GM23248 (cell line): Measurements from ENCODE around the gene ARID4A. TPM values are rescaled to one million over a fixed set of nuclear protein-coding genes. Genes with fewer than 3 reads are reported as not detected.
"Not testable (repeated sequence)": the region's sequence is repeated elsewhere in the genome, so short reads cannot be mapped to it uniquely, and the experiment has no call there.

Experiments
- DNase-seq: peaks from one replicate; pipeline ENCODE4 v3.0.0-alpha.2; 2015
- H2AFZ ChIP-seq: fragments of 200-600 bp; sonication (generic); 2 replicates; pipeline ENCODE4 v1.6.1; 2016; ENCODE audit warnings: antibody characterized with exemption
- H3F3A ChIP-seq: fragments of 200-600 bp; sonication (generic); 2 replicates; pipeline ENCODE4 v1.6.1; 2016; ENCODE audit warnings: mild to moderate bottlenecking, antibody characterized with exemption, mixed run types; ENCODE audit not compliant: insufficient read depth
- H3K27ac ChIP-seq: fragments of 200-600 bp; sonication (generic); 2 replicates; pipeline ENCODE4 v1.5.1; 2016; ENCODE audit warnings: mild to moderate bottlenecking
- H3K27me3 ChIP-seq: fragments of 200-600 bp; sonication (generic); replicated peaks from 2 replicates; pipeline ENCODE4 v1.6.1; 2016; ENCODE audit warnings: mild to moderate bottlenecking; ENCODE audit not compliant: insufficient read depth
- H3K36me3 ChIP-seq: fragments of 200-600 bp; sonication (generic); 2 replicates; pipeline ENCODE4 v1.6.1; 2016; ENCODE audit warnings: low read depth, mild to moderate bottlenecking
- H3K4me1 ChIP-seq: fragments of 200-600 bp; sonication (generic); 2 replicates; pipeline ENCODE4 v1.6.1; 2016; ENCODE audit warnings: mild to moderate bottlenecking; ENCODE audit not compliant: insufficient read depth
- H3K4me2 ChIP-seq: fragments of 200-600 bp; sonication (generic); one replicate; pipeline ENCODE4 v1.6.1; 2016; ENCODE audit warnings: mild to moderate bottlenecking; ENCODE audit not compliant: unreplicated experiment
- H3K4me3 ChIP-seq: fragments of 200-600 bp; sonication (generic); 2 replicates; pipeline ENCODE4 v1.5.1; 2016; ENCODE audit warnings: mild to moderate bottlenecking
- H3K79me2 ChIP-seq: fragments of 200-600 bp; sonication (generic); 2 replicates; pipeline ENCODE4 v1.6.1; 2016; ENCODE audit warnings: mild to moderate bottlenecking; ENCODE audit not compliant: insufficient read depth
- H3K9ac ChIP-seq: fragments of 200-600 bp; sonication (generic); 2 replicates; pipeline ENCODE4 v1.6.1; 2016; ENCODE audit warnings: mild to moderate bottlenecking
- H3K9me2 ChIP-seq: fragments of 200-600 bp; sonication (generic); 2 replicates; pipeline ENCODE4 v1.6.1; 2016; ENCODE audit warnings: mixed run types, mild to moderate bottlenecking, moderate library complexity; ENCODE audit not compliant: insufficient read depth
- H3K9me3 ChIP-seq: fragments of 200-600 bp; sonication (generic); one replicate; pipeline ENCODE4 v1.6.1; 2017; ENCODE audit warnings: low read depth
- H4K20me1 ChIP-seq: fragments of 200-600 bp; sonication (generic); 2 replicates; pipeline ENCODE4 v1.6.0; 2016; ENCODE audit not compliant: insufficient read depth
- EZH2 ChIP-seq: fragments of 200-600 bp; sonication (generic); IDR thresholded peaks from 2 replicates; pipeline ENCODE4 v1.6.1; 2018; ENCODE audit warnings: antibody characterized with exemption, mild to moderate bottlenecking; ENCODE audit not compliant: insufficient read depth, poor library complexity, severe bottlenecking
- EZH2phosphoT487 ChIP-seq: fragments of 200-600 bp; sonication (generic); IDR thresholded peaks from 2 replicates; pipeline ENCODE4 v1.6.1; 2018; ENCODE audit warnings: antibody characterized with exemption, moderate library complexity, mild to moderate bottlenecking, low read depth; ENCODE audit not compliant: insufficient read depth
- WGBS, 2 experiments: methylation state at CpG; one replicate each; pipeline ENCODE4 v1.1.6; 2015 to 2017; ENCODE audit warnings: low lambda C conversion rate in 2 of 2, low coverage in 1 of 2; ENCODE audit errors: missing lambda C conversion rate in 2 of 2; 5-methylcytosine and 5-hydroxymethylcytosine counted together
- in situ Hi-C: fragments of 300-500 bp; cut with MboI; formaldehyde crosslinking; loops from 2 replicates; pipeline ENCODE4 v1.15.0; 2020
- polyA plus RNA-seq: library from polyadenylated mRNA; unstranded; fragments of >200 nt; fragmentation: Nextera tagmentation; extraction: Ambion mirVana; gene quantifications from 2 replicates; pipeline ENCODE4 v1.2.1, GENCODE V29; 2016
- small RNA-seq: library from RNA; depleted of rRNA; stranded (forward); fragments of <200 nt; gene quantifications from one replicate; pipeline ENCODE3, GENCODE V24; 2014; ENCODE audit warnings: low read depth, low replicate concordance
- total RNA-seq: library from RNA; depleted of rRNA; stranded (reverse); fragments of >200 nt; shearing (Covaris generic); gene quantifications from 2 replicates; pipeline ENCODE4 v1.2.3, GENCODE V29; 2014; rRNA removed

ARID4A gene
- total and polyA plus RNA-seq, 2 experiments from 2014 or later: 5.7 to 17.3 TPM

DNA sequence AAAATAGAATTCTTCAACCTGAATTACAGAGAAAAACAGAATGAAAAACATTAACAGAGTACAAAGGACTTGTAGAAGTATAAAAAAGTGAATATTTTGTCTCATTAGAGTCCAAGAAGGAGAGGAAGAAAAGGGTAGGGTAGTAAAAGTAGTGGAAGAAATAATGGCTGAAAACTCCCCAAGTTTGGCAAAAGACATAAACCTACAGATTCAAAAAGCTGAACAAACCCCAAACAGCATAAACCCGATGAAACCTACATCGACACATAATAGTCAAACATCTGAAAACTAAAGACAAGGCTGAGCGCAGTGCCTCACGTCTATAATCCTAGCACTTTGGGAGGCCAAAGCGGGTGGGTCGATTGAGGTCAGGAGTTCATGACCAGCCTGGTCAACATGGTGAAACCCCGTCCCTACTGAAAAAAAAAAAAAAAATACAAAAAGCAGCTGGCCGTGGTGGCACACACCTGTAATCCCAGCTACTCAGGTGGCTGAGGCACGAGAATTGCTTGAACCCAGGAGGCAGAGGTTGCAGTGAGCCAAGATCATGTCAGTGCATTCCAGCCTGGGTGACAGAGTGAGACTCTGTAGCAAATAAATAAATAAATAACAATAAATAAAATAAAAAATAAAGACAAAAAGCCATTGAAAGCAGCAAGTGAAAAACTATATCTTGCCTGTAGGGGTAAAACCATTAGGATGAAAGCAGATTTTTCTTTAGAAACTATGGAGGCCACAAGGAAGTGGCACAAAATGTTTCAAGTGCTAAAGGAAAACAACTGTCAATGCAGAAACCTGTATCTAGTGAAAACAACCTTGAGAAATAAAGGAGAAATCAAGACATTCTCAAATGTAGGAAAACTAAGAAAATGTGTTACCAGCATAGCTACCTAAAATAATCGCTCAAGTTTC lies 117.5 kb downstream of the ARID4A start:
- no peaks in the 10 kb centered on the region for H3K4me1 ChIP-seq
- H3K9me3 ChIP-seq: no peaks in the 10 kb centered on the region
- no peak overlapping the region for H3K4me3 ChIP-seq
- 0 out of 2 replicates have a peak, but pooled peaks cover 3% of the 10 kb centered on the region for H4K20me1 ChIP-seq
- no peaks in the 10 kb centered on the region for H3K9me2 ChIP-seq
- no peaks in the 10 kb centered on the region for H3F3A ChIP-seq
- in situ Hi-C loops: no loop called here
- WGBS, 2 experiments: 95 to 98% methylated on average over 10 of the region's 10 CpGs
- H3K79me2 ChIP-seq: peaks cover 72% of the 10 kb centered on the region
- H3K27me3 ChIP-seq: no peaks in the 10 kb centered on the region
- peaks cover 44% of the 10 kb centered on the region for H3K36me3 ChIP-seq
- H2AFZ ChIP-seq: no peak overlapping the region
- no peak for TF ChIP-seq EZH2
- no peak for TF ChIP-seq EZH2phosphoT487
- H3K27ac ChIP-seq: no peak overlapping the region
- DNase-seq: peak; percentile 13
- no peak overlapping the region for H3K9ac ChIP-seq
- H3K4me2 ChIP-seq: no peak overlapping the region

DNA sequence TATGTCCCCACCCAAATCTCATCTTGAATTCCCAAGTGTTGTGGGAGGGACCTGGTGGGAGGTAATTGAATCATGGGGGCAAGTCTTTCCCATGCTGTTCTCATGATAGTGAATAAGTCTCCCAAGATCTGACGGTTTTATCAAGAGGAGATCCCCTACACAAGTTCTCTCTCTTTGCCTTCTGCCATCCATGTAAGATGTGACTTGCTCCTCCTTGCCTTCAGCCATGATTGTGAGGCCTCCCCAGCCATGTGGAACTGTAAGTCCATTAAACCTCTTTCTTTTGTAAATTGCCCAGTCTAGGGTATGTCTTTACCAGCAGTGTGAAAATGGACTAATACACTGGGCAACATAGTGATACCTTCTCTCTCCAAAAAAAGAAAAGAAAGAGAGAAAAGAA lies 118.6 kb downstream of the ARID4A start:
- H3K27ac ChIP-seq, H4K20me1 ChIP-seq, H3K27me3 ChIP-seq, H2AFZ ChIP-seq, H3K4me2 ChIP-seq, H3F3A ChIP-seq, H3K9ac ChIP-seq, DNase-seq, H3K9me3 ChIP-seq, H3K9me2 ChIP-seq, in situ Hi-C loops, H3K4me1 ChIP-seq, H3K4me3 ChIP-seq: not testable (repeated sequence)
- WGBS, 2 experiments: 100% methylated on average over 1 of the region's 1 CpG
- peaks cover 44% of the 10 kb centered on the region for H3K36me3 ChIP-seq
- peaks cover 82% of the 10 kb centered on the region for H3K79me2 ChIP-seq

Small RNA genes lying within 50 kb of the gene (small RNA-seq; reads per million reads assigned to genes)
- not detected for gene RNU6-341P

Other genes starting within 250 kb of the ARID4A start
- gene ARMH4, start 146.3 kb upstream of the ARID4A start, total RNA-seq: 2.9 and 3.3 TPM in 2 replicates
- gene ARMH4, start 146.3 kb upstream of the ARID4A start, polyA plus RNA-seq: 6.5 and 8.7 TPM in 2 replicates
- gene ACTR10, start 98.4 kb upstream of the ARID4A start, total RNA-seq: 69.9 and 99.1 TPM in 2 replicates
- gene ACTR10, start 98.4 kb upstream of the ARID4A start, polyA plus RNA-seq: 188 and 210 TPM in 2 replicates
- gene PSMA3, start 53.7 kb upstream of the ARID4A start, total RNA-seq: 46.2 and 54.0 TPM in 2 replicates
- gene PSMA3, start 53.7 kb upstream of the ARID4A start, polyA plus RNA-seq: 182 and 183 TPM in 2 replicates
- gene TOMM20L, start 97.4 kb downstream of the ARID4A start, total RNA-seq: not detected in 2 replicates
- not detected in 2 replicates for gene TOMM20L, start 97.4 kb downstream of the ARID4A start, polyA plus RNA-seq
- gene TIMM9, start 129.0 kb downstream of the ARID4A start, total RNA-seq: 39.4 and 108 TPM in 2 replicates
- 66.1 and 69.1 TPM in 2 replicates for gene TIMM9, start 129.0 kb downstream of the ARID4A start, polyA plus RNA-seq
- gene KIAA0586, start 129.2 kb downstream of the ARID4A start, total RNA-seq: 13.2 and 16.8 TPM in 2 replicates
- gene KIAA0586, start 129.2 kb downstream of the ARID4A start, polyA plus RNA-seq: 9.5 and 10.5 TPM in 2 replicates